Loucy (cell line): Measurements from ENCODE around the gene FMO5.

Experiments
- H2AFZ ChIP-seq: fragments of 200-600 bp; sonication (generic); 2 replicates; pipeline ENCODE4 v1.6.0; 2016; ENCODE audit warnings: antibody characterized with exemption, mild to moderate bottlenecking, low read length, moderate library complexity
- H3F3A ChIP-seq: fragments of 200-600 bp; 2 replicates; pipeline ENCODE4 v1.6.0; 2016; ENCODE audit warnings: antibody characterized with exemption, low read depth, mild to moderate bottlenecking
- H3K27me3 ChIP-seq: fragments of 200-600 bp; sonication (generic); 2 replicates; pipeline ENCODE4 v1.6.1; 2014; ENCODE audit warnings: low read length, mild to moderate bottlenecking; ENCODE audit not compliant: insufficient read depth, poor library complexity, severe bottlenecking
- H3K36me3 ChIP-seq: fragments of 200-600 bp; sonication (generic); 2 replicates; pipeline ENCODE4 v1.6.1; 2016; ENCODE audit warnings: low read length; ENCODE audit not compliant: insufficient read depth
- H3K4me1 ChIP-seq: fragments of 200-600 bp; sonication (generic); 2 replicates; pipeline ENCODE4 v1.5.1; 2014; ENCODE audit warnings: low read length, mild to moderate bottlenecking; ENCODE audit not compliant: insufficient read depth, poor library complexity, severe bottlenecking
- H3K4me2 ChIP-seq: fragments of 200-600 bp; sonication (generic); 2 replicates; pipeline ENCODE4 v1.6.0; 2014; ENCODE audit warnings: antibody characterized with exemption, low read length, low read depth, mild to moderate bottlenecking; ENCODE audit not compliant: poor library complexity, severe bottlenecking
- H3K4me3 ChIP-seq: fragments of 200-600 bp; sonication (generic); 2 replicates; pipeline ENCODE4 v1.5.1; 2014; ENCODE audit warnings: low read length, mild to moderate bottlenecking, mixed read lengths; ENCODE audit not compliant: poor library complexity, severe bottlenecking
- H3K79me2 ChIP-seq: fragments of 200-600 bp; sonication (generic); 2 replicates; pipeline ENCODE4 v1.6.1; 2014; ENCODE audit warnings: low read length; ENCODE audit not compliant: insufficient read depth
- H3K9ac ChIP-seq: fragments of 200-600 bp; sonication (generic); 2 replicates; pipeline ENCODE4 v1.6.0; 2014; ENCODE audit warnings: mild to moderate bottlenecking, low read depth, low read length, moderate library complexity; ENCODE audit not compliant: poor library complexity, severe bottlenecking
- H3K9me2 ChIP-seq: fragments of 200-600 bp; sonication (generic); replicated peaks from 2 replicates; pipeline ENCODE4 v1.6.1; 2016; ENCODE audit warnings: low read depth, low read length, mixed read lengths
- H3K9me3 ChIP-seq: fragments of 200-600 bp; sonication (generic); 2 replicates; pipeline ENCODE4 v1.6.1; 2014; ENCODE audit warnings: mild to moderate bottlenecking, antibody characterized with exemption, low read length, low read depth; ENCODE audit not compliant: insufficient read depth
- H4K20me1 ChIP-seq: fragments of 200-600 bp; sonication (generic); 2 replicates; pipeline ENCODE4 v1.6.0; 2014; ENCODE audit warnings: antibody characterized with exemption, low read length, mild to moderate bottlenecking; ENCODE audit not compliant: insufficient read depth, poor library complexity, severe bottlenecking
- EZH2phosphoT487 ChIP-seq: fragments of 200-600 bp; IDR thresholded peaks from 2 replicates; pipeline ENCODE4 v1.6.1; 2018; ENCODE audit warnings: antibody characterized with exemption, mild to moderate bottlenecking, moderate library complexity, borderline replicate concordance
- TF ChIP-seq, protein P1 (sequence below): fragments of 200-600 bp; sonication (generic); conservative IDR thresholded peaks from 2 replicates; pipeline ENCODE4 v1.5.1; 2014; ENCODE audit warnings: mild to moderate bottlenecking, antibody characterized with exemption, low read length

The FMO5 gene

DNA sequence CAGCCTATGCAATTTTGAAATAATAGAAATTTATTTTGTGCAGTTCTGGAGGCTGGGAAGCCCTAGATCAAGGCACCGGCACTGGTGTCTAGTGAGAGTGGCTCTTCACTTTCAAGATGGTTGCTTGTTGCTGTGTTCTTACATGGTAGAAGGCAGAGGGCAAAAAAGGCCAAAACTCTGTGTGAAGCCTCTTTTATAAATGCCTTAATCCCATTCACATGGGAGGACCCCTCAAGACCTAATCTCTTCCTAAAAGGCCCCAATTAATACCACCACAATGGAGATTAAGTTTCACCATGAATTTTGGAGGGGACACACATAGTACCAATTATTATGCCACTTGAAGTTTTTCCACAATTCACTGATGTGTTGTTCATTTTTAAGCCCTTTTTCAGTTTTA lies 73.9 kb downstream of the FMO5 start:
- Histone ChIP-seq H3K9ac (no peak overlapping the region), H3K9me2 (no peaks in the 10 kb centered on the region), H3K9me3 (no peaks in the 10 kb centered on the region), H3K4me2 (no peak overlapping the region), H3K36me3 (no peaks in the 10 kb centered on the region; the same call in 1 of the 2 replicates), H3K27me3 (no peaks in the 10 kb centered on the region), H3K4me3 (no peak overlapping the region), H3F3A (no peaks in the 10 kb centered on the region), H3K4me1 (no peaks in the 10 kb centered on the region), H2AFZ (no peak overlapping the region), H4K20me1 (no peaks in the 10 kb centered on the region), H3K79me2 (no peaks in the 10 kb centered on the region)
- TF ChIP-seq, protein P1, sequence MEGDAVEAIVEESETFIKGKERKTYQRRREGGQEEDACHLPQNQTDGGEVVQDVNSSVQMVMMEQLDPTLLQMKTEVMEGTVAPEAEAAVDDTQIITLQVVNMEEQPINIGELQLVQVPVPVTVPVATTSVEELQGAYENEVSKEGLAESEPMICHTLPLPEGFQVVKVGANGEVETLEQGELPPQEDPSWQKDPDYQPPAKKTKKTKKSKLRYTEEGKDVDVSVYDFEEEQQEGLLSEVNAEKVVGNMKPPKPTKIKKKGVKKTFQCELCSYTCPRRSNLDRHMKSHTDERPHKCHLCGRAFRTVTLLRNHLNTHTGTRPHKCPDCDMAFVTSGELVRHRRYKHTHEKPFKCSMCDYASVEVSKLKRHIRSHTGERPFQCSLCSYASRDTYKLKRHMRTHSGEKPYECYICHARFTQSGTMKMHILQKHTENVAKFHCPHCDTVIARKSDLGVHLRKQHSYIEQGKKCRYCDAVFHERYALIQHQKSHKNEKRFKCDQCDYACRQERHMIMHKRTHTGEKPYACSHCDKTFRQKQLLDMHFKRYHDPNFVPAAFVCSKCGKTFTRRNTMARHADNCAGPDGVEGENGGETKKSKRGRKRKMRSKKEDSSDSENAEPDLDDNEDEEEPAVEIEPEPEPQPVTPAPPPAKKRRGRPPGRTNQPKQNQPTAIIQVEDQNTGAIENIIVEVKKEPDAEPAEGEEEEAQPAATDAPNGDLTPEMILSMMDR = no peak
- TF ChIP-seq EZH2phosphoT487 = no peak

DNA sequence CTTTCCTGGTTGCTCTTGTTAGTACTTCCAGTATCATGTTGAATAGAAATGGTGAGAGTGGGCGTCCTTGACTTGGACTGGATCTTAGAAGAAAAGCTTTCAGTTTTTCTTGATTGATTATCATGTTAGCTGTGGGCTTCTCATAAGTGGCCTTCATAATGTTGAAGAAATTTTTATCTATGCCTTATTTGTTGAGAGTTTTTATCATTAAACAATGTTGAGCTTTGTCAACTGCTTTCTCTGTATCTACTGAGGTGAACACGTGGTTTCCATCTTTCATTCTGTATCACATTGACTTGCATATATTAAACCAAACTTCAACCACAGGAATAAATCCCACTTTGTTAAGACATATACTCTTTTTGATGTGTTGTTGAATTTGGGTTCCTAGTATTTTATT lies 82.3 kb downstream of the FMO5 start:
- Histone ChIP-seq H3K9me3 (no peaks in the 10 kb centered on the region), H3K79me2 (no peaks in the 10 kb centered on the region), H3K4me3 (no peak overlapping the region), H3K9me2 (no peaks in the 10 kb centered on the region), H3K27me3 (no peaks in the 10 kb centered on the region), H3F3A (no peaks in the 10 kb centered on the region), H3K4me2 (no peak overlapping the region), H3K36me3 (no peaks in the 10 kb centered on the region), H2AFZ (no peak overlapping the region), H3K9ac (no peak overlapping the region), H3K4me1 (no peaks in the 10 kb centered on the region), H4K20me1 (no peaks in the 10 kb centered on the region)
- TF ChIP-seq, protein P1 = no peak
- no peak for TF ChIP-seq EZH2phosphoT487
